ENCODE results near the gene TEKTIP1. TPM values are rescaled to one million over a fixed set of nuclear protein-coding genes. Genes with fewer than 3 reads are reported as not detected.
"Not testable (repeated sequence)": the region's sequence is repeated elsewhere in the genome, so short reads cannot be mapped to it uniquely, and the experiment has no call there.

The TEKTIP1 gene
- total RNA-seq, 1 donor from 2014 or later, result 0.51 TPM

DNA sequence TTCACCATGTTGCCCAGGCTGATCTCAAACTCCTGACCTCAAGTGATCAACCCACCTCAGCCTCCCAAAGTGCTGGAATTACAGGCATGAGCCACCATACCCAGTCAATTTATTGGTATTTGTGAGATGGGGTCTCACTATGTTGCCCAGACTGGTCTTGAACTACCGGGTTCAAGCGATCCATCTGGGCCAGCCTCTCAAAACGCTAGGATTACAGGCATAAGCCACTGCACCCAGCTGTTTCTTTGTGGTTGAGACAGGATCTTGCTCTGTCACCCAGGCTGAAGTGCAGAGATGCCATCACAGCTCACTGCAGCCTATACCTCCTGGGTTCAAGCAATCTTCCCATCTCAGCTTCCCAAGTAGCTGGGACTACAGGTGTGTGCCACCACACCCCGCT lies 42.8 kb downstream of the TEKTIP1 start:
- not testable (repeated sequence) for DNase-seq (ENCODE audit: low spot score)

DNA sequence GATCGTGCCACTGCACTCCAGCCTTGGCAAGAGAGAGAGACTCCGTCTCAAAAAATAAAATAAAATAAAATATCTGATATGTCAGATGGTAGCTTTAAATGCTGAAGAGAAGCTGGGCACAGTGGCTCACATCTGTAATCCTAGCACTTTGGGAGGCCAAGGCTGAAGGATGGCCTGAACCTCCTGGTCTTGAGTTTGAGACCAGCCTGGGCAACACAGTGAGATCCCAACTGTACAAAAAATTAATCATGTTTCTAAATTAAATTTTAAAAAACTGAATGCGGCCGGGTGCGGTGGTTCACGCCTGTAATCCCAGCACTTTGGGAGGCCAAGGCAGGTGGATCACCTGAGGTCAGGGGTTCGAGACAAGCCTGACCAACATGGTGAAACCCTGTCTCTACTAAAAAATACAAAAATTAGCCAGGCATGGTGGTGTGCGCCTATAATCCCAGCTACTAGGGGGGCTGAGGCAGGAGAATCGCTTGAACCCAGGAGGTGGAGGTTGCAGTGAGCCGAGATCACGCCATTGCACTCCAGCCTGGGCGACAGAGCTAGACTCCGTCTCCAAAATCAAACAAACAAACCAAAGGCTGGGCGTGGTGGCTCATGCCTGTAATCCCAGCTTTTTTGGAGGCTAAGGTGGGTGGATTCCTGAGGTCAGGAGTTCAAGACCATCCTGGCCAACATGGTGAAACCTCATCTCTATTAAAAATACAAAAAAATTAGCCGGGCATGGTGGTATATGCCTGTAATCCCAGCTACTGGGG lies 45.2 kb downstream of the TEKTIP1 start:
- not testable (repeated sequence) for DNase-seq (ENCODE audit: low spot score)

DNA sequence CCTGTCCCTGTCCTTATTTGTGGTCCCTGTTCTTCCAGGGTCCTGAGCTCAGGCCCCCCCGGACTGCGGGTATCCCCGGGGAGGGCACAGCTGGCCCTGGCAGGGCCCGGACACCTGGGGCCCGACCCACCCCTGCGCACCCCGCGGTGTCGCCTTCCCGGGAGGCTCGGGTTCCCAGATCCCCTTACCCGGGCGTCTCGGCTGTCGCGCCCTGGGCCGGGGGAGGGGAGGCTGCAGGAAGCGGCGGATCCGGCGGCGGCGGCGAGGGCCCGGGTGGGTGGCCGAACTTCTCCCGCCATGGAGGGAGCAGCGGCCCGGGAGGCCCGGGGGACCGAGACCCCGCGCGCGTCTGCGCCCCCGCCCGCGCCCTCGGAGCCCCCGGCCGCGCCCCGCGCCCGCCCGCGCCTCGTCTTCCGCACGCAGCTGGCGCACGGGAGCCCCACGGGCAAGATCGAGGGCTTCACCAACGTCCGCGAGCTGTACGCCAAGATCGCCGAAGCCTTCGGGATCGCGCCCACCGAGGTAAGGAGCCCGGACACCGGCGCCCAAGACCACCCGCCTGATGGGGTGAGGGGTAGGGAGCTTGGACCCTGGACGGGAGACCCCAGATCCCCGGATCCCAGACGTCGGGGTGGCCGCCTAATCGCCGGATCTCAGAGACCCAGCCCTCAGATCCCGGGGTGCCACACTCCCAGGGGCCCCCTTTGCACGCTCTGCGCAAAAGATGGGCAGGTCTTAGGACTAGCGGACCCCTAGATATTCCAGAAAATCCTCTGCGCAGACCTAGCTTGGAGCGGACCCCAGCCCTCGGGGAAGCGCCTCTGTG lies 46.5 kb downstream of the TEKTIP1 start, which contains the start of gene GIPC3:
Gene GIPC3 (plus strand): TSS at position 178 of the 826 bp plus-strand sequence. CDS start 120 bp downstream, at position 298.
- DNase-seq (ENCODE audit: low spot score), result no peak

DNA sequence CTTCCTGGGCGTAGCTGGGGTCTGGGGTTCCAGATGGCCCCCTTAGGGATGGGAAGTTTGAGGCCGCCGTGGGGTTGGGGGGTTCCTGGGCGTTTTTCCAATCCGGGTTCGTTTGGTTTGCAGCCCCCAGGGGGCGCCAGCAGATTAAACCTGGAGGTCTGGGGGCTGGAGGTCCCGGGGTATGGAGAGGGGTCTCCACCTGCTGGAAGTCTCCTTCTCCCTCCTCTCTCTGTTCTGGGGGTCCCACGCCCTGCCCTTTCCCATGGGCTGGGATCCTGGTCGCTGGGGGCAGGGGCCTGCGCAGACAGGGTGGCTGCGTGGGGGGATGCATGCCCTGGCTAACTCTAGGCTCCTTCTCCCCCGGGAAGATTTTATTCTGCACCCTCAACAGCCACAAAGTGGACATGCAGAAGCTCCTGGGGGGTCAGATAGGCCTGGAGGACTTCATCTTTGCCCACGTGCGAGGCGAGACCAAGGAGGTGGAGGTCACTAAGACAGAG lies 47.2 kb downstream of the TEKTIP1 start:
- DNase-seq (ENCODE audit: low spot score), result no peak

DNA sequence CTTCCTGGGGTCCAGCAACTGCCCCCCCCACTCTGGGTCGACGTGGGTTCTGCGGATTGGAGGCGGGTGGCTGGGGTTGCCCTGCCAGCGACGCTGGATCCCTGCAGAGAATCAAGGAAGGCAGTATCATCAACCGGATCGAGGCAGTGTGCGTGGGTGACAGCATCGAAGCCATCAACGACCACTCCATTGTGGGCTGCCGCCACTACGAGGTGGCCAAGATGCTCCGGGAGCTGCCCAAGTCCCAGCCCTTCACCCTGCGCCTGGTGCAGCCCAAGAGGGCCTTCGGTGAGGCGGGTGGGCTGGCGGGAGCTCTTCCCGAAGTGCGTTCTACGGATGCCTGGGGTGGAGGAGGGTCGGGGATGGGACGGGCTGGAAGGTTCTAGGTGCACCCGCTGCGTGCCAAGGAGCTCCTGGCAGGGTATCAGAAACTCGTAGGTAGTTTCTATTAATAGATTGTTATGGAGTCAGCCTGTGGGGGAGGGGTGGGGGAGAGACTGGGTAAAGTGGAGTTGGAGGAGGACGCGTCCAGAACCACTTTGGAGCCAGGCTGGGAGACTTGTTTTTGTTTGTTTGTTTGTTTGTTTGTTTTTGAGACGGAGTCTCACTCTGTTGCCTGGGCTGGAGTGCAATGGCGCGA lies 47.9 kb downstream of the TEKTIP1 start:
- no peak for DNase-seq (ENCODE audit: low spot score)

DNA sequence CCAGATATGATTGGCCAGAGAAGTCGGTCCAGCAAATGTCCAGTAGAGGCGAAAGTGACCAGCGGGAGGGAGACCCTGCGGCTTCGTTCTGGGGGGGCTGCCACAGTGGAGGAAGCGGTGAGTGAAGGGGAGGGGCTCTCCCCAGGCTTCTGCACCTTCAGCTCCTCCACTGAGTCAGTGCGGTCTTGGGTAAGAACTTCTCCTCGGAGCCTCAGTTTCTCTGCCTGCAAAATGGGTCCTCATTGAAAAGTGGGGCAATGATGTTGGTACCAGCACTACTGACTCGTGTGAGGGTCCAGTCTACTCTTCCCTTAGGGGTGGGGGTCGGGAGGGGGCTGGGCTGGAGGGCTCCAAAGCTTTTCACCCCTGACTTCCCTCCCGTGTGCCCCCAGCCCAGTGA lies 50.5 kb downstream of the TEKTIP1 start:
- no peak for DNase-seq (ENCODE audit: low spot score)

DNA sequence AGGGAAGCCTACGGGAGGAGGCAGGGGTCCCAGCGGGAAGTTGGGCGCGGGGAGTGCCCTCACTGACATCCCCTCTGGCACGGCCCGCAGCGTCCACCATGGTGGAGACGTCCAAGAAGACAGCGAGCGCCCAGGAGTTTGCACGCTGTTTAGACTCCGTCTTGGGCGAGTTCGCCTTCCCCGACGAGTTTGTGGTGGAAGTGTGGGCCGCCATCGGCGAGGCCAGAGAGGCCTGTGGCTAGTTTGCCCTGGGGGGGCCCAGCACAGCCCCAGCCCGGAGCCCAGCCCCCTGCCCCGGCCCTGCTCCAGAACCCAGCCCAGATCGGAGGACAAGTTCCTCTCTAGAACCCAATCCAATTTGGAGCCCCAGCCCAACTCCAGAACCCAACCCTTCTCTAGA lies 51.0 kb downstream of the TEKTIP1 start:
- no peak for DNase-seq (ENCODE audit: low spot score)

DNA sequence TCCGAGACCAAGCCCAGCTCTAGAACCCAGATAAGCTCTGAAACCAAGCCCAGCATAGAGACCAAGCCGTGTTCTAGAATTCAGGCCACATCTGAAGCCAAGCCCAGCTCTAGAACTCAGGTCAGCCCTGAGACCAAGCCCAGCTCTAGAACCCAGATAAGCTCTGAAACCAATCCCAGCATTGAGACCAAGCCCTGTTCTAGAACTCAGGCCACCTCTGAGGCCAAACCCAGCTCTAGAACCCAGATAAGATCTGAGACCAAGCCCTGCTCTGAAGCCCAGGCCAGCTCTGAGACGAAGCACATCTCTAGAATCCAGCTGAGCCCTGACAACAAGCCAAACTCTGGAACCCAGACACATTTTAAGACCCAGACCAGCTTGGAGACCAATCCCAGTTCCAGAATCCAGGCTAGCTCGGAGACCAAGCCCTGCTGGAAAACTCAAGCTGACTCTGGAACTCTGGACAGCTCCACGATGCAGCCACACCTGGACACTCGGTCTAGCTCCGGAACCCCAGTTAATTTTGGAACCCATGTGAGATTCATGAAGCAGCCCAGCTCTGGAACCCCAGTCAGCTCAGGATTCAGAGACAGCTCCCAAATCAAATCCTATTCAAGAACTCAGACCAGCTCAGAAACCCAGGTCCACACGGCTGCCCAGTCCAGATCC lies 52.2 kb downstream of the TEKTIP1 start:
- no peak for DNase-seq (ENCODE audit: low spot score)

DNA sequence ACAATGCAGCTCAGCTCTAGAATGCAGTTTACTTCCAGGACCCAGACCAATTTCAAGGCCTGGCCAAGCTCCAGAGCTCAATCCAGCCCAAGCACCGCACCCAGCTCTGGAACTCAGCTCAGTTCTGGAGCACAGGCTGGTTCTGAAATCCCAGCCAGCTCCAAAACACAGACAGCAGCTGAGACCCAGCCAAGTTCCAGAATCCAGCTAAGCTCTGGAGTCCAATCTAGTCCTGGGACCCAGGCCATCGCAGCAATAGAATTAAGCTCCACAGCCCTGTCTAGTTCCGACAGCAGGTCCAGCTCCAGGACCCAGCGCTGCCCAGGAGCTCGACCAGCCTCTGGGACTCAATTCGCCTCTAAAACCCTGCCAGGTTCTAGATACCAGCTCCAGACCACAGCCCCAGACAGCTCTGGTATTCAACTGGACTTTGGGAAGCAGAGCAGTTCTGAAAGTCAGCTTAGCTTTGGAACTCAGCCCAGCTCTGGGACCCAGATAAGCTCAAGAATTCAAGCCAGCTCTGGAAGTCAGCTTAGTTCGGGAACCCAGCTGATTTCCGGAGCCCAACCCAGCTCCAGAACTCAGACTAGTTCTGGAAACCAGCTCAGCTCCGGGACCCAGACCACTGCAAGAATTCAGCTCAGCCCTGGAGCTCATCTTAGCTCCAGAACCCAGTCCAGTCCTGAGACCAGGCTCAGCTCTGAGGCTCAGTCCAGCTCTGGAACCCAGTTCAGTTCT lies 53.1 kb downstream of the TEKTIP1 start:
- no peak for DNase-seq (ENCODE audit: low spot score)

DNA sequence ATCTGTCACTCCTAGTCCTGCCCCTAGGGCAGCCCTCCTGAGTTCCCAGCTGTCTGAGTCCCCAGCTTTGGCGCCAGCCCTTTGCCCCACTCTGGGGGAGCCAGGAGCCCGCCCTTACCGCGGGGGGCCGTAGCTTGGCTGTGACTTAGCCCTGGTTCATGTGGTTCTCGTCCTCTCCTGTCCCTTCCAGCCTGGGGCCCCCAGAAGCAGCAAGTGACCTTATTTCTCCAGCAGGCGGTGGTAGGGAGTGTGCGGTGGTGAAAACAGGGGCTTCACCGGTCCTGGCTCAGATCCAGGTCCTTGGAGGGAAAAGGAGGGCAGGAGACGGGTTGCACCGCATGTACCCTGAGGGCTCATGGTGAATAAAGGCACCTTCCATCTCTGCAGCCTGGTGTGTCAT lies 54.2 kb downstream of the TEKTIP1 start:
- no peak for DNase-seq (ENCODE audit: low spot score)

Other genes starting within 250 kb of the TEKTIP1 start
- 207 TPM for gene NFIC, start 172.6 kb upstream of the TEKTIP1 start, total RNA-seq
- gene SMIM24, start 58.6 kb upstream of the TEKTIP1 start, total RNA-seq, result 0.42 TPM
- gene SMIM44, start 55.7 kb upstream of the TEKTIP1 start, total RNA-seq, result not detected
- gene DOHH, start 38.5 kb upstream of the TEKTIP1 start, total RNA-seq, result 10.5 TPM
- gene FZR1, start 32.9 kb upstream of the TEKTIP1 start, total RNA-seq, result 28.1 TPM
- 63.1 TPM for gene MFSD12, start 18.4 kb downstream of the TEKTIP1 start, total RNA-seq
- 55.1 TPM for gene HMG20B, start 33.8 kb downstream of the TEKTIP1 start, total RNA-seq
- gene GIPC3, start 46.3 kb downstream of the TEKTIP1 start, total RNA-seq, result 1.8 TPM
- gene TBXA2R, start 67.7 kb downstream of the TEKTIP1 start, total RNA-seq, result 5.4 TPM
- gene CACTIN, start 87.6 kb downstream of the TEKTIP1 start, total RNA-seq, result 18.9 TPM
- gene PIP5K1C, start 161.3 kb downstream of the TEKTIP1 start, total RNA-seq, result 40.0 TPM
- gene TJP3, start 169.2 kb downstream of the TEKTIP1 start, total RNA-seq, result 0.39 TPM
- 12.1 TPM for gene APBA3, start 222.5 kb downstream of the TEKTIP1 start, total RNA-seq
- gene MRPL54, start 223.5 kb downstream of the TEKTIP1 start, total RNA-seq, result 72.7 TPM
- gene RAX2, start 233.1 kb downstream of the TEKTIP1 start, total RNA-seq, result not detected
- gene MATK, start 247.2 kb downstream of the TEKTIP1 start, total RNA-seq, result 3.3 TPM